Liver (tissue), 9 donors: ENCODE measurements around the gene FGF3. TPM values are rescaled to one million over a fixed set of nuclear protein-coding genes. Genes with fewer than 3 reads are reported as not detected.

Experiments
- DNase-seq: peaks from one replicate; pipeline ENCODE4 v3.0.0-alpha.2; 2017; ENCODE audit warnings: low spot score
- H3K27ac ChIP-seq, 2 donors: one replicate each; pipeline ENCODE4 v1.7.0; 2013; ENCODE audit warnings: inconsistent platforms in 2 of 2, low read length in 2 of 2, control low read depth in 1 of 2, low read depth in 1 of 2, mild to moderate bottlenecking in 1 of 2
- H3K27me3 ChIP-seq, 4 donors: one replicate each; pipeline versions ENCODE4 v1.6.1 to v1.7.0; 2013; ENCODE audit warnings: low read length in 3 of 4, inconsistent platforms in 1 of 4, mild to moderate bottlenecking in 1 of 4, moderate library complexity in 1 of 4; ENCODE audit not compliant: control insufficient read depth in 4 of 4, insufficient read depth in 4 of 4
- H3K36me3 ChIP-seq, 4 donors: one replicate each; pipeline versions ENCODE4 v1.6.1 to v1.7.0; 2013; ENCODE audit warnings: low read length in 3 of 4, mild to moderate bottlenecking in 3 of 4, low read depth in 1 of 4, moderate library complexity in 1 of 4; ENCODE audit not compliant: control insufficient read depth in 4 of 4, insufficient read depth in 3 of 4
- H3K4me1 ChIP-seq, 4 donors: one replicate each; pipeline versions ENCODE4 v1.6.1 to v1.7.0; 2013; ENCODE audit warnings: low read length in 3 of 4, mild to moderate bottlenecking in 3 of 4, moderate library complexity in 1 of 4; ENCODE audit not compliant: control insufficient read depth in 4 of 4, insufficient read depth in 4 of 4
- H3K4me3 ChIP-seq, 3 donors: one replicate each; pipeline versions ENCODE4 v1.6.1 to v1.7.0; 2013; ENCODE audit warnings: low read length in 3 of 3, control low read depth in 1 of 3, low read depth in 1 of 3, mild to moderate bottlenecking in 1 of 3
- H3K9ac ChIP-seq, 2 donors: one replicate each; pipeline ENCODE4 v1.7.0; 2013; ENCODE audit warnings: low read length in 2 of 2, mild to moderate bottlenecking in 2 of 2, moderate library complexity in 2 of 2, control low read depth in 1 of 2, low read depth in 1 of 2
- H3K9me3 ChIP-seq, 4 donors: one replicate each; pipeline versions ENCODE4 v1.6.1 to v1.7.0; 2013; ENCODE audit warnings: low read length in 3 of 4; ENCODE audit not compliant: control insufficient read depth in 4 of 4
- ATF3 ChIP-seq: IDR thresholded peaks from 2 replicates; pipeline ENCODE4 v1.6.1; 2016; ENCODE audit warnings: antibody characterized with exemption
- FOXA1 ChIP-seq: IDR thresholded peaks from 2 replicates; pipeline ENCODE4 v1.6.1; 2016; ENCODE audit warnings: antibody characterized with exemption
- GABPA ChIP-seq, 2 donors: IDR thresholded peaks in 1 of 2; conservative IDR thresholded peaks in 1 of 2; 2 replicates each; pipeline ENCODE4 v1.6.1; 2016; ENCODE audit warnings: antibody characterized with exemption in 2 of 2, mild to moderate bottlenecking in 1 of 2, moderate library complexity in 1 of 2
- JUND ChIP-seq, 2 donors: IDR thresholded peaks; 2 replicates each; pipeline ENCODE4 v1.6.1; 2016; ENCODE audit warnings: antibody characterized with exemption in 2 of 2
- RAD21 ChIP-seq, 2 donors: IDR thresholded peaks; 2 replicates each; pipeline ENCODE4 v1.6.1; 2016; ENCODE audit warnings: antibody characterized with exemption in 2 of 2, mild to moderate bottlenecking in 2 of 2
- REST ChIP-seq: IDR thresholded peaks from 2 replicates; pipeline ENCODE4 v1.6.1; 2016; ENCODE audit warnings: antibody characterized with exemption, mild to moderate bottlenecking
- RXRA ChIP-seq, 2 donors: IDR thresholded peaks; 2 replicates each; pipeline ENCODE4 v1.6.1; 2017 to 2018; ENCODE audit warnings: antibody characterized with exemption in 2 of 2, mild to moderate bottlenecking in 1 of 2
- SP1 ChIP-seq: IDR thresholded peaks from 2 replicates; pipeline ENCODE4 v1.6.1; 2018; ENCODE audit warnings: antibody characterized with exemption, mild to moderate bottlenecking
- TAF1 ChIP-seq: conservative IDR thresholded peaks from 2 replicates; pipeline ENCODE4 v1.6.1; 2016; ENCODE audit warnings: antibody characterized with exemption, mild to moderate bottlenecking
- YY1 ChIP-seq: IDR thresholded peaks from 2 replicates; pipeline ENCODE4 v1.6.1; 2016; ENCODE audit warnings: antibody characterized with exemption, mild to moderate bottlenecking
- WGBS: extraction: QIAGEN DNeasy Blood & Tissue Kit; methylation state at CpG from one replicate; pipeline ENCODE4 v1.1.7; 2013; 5-methylcytosine and 5-hydroxymethylcytosine counted together
- polyA plus RNA-seq, 2 donors: library from polyadenylated mRNA; stranded (reverse) in 1 of 2; unstranded in 1 of 2; fragments of 200-250 nt in 1 of 2; fragments of >200 nt in 1 of 2; fragmentation: Nextera tagmentation in 1 of 2; extraction: Ambion mirVana in 1 of 2; gene quantifications; one replicate each; pipeline versions ENCODE4 v1.2.1 to v1.2.3, GENCODE V29; 2013 to 2015
- total RNA-seq, 2 donors: library from RNA; depleted of rRNA; stranded (reverse); fragments of >200 nt; gene quantifications; one replicate each; pipeline ENCODE4 v1.2.3, GENCODE V29; 2014
- TF ChIP-seq, protein P1 (sequence below): fragments of 150-350 bp; IDR thresholded peaks from 2 replicates; pipeline ENCODE4 v1.5.1; 2017; ENCODE audit warnings: improper control_type of control experiment, low read depth, low read length; ENCODE audit not compliant: missing input control
- TF ChIP-seq, protein P2 (sequence below): IDR thresholded peaks from 2 replicates; pipeline ENCODE4 v1.6.1; 2016; ENCODE audit warnings: antibody characterized with exemption
- donor health status: healthy.
- donor health status: healthy.
- donor health status: healthy.
- donor health status: healthy.
- donor health status: healthy.

The FGF3 gene
- total and polyA plus RNA-seq, 4 donors: not detected

GRCh38 chr11:69802590-69802989, 16.6 kb downstream of the FGF3 start (continued):
- TF ChIP-seq YY1 (no peak), JUND (IDR thresholded peaks at IDR 0.05) (no peak), RXRA (IDR thresholded peaks at IDR 0.05) (no peak), FOXA1 (no peak)
- TF ChIP-seq, protein P1, sequence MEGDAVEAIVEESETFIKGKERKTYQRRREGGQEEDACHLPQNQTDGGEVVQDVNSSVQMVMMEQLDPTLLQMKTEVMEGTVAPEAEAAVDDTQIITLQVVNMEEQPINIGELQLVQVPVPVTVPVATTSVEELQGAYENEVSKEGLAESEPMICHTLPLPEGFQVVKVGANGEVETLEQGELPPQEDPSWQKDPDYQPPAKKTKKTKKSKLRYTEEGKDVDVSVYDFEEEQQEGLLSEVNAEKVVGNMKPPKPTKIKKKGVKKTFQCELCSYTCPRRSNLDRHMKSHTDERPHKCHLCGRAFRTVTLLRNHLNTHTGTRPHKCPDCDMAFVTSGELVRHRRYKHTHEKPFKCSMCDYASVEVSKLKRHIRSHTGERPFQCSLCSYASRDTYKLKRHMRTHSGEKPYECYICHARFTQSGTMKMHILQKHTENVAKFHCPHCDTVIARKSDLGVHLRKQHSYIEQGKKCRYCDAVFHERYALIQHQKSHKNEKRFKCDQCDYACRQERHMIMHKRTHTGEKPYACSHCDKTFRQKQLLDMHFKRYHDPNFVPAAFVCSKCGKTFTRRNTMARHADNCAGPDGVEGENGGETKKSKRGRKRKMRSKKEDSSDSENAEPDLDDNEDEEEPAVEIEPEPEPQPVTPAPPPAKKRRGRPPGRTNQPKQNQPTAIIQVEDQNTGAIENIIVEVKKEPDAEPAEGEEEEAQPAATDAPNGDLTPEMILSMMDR: no peak

DNA sequence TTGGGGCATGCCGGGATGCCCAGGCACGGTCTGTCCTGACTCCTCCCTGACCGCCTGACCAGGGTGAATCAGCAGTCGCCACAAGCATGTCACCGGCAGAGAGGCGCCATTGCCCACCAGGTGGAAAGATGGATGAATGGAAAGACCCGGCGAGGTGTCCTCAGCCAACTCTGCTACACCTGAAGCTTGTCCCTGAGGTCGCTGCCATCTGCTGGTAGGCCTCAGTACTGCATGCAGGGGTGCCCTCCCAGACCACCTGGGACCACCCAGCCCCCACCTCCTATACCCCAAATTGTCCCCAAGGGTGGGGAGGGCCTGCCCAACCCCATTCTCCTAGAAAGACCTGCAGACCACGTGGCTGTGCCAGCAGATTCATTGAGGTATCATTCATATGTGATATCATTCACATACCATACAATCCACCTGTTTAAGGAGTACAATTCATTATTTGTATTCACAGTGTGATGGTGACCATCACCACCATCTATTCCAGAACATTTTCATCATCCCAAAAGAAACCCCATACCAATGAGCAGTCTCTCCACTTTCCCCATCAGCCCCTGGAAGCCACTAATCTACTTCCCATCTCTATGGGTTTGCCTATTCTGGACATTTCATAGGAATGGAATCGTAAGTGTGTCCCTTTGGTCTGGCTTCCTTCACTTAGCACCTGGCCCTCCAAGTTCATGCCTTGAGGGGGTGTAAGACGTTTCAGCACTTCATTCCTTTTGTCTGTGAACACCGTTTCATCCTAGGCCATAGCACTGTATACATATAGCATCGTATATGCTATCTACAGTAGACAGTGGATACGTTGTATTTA, 17.5 kb downstream of the FGF3 start:
- H3K9ac ChIP-seq: no peak overlapping the region
- no peak overlapping the region for H3K4me3 ChIP-seq
- no peaks in the 10 kb centered on the region for H3K36me3 ChIP-seq
- H3K27me3 ChIP-seq: no peaks in the 10 kb centered on the region
- peak; percentile 61 for DNase-seq
- no peak overlapping the region for H3K27ac ChIP-seq
- TF ChIP-seq, protein P2, sequence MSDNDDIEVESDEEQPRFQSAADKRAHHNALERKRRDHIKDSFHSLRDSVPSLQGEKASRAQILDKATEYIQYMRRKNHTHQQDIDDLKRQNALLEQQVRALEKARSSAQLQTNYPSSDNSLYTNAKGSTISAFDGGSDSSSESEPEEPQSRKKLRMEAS: no peak
- no peak for TF ChIP-seq GABPA (IDR thresholded peaks at IDR 0.05 in 1 of 2, conservative IDR thresholded peaks at IDR 0.05 in 1 of 2)
- TF ChIP-seq, protein P1: peak; percentile 60
- TF ChIP-seq TAF1: no peak
- TF ChIP-seq RAD21 (IDR thresholded peaks at IDR 0.05): peak; percentile 65 to 77
- TF ChIP-seq SP1: no peak
- no peak for TF ChIP-seq ATF3
- TF ChIP-seq REST: no peak
- peaks cover 0 to 2% (median 0%) of the 10 kb centered on the region in 4 donors for H3K9me3 ChIP-seq
- no peaks in the 10 kb centered on the region for H3K4me1 ChIP-seq
- 37% methylated on average over 15 of the region's 15 CpGs for WGBS
